Measurements from ENCODE around the gene CTDSP2. TPM values are rescaled to one million over a fixed set of nuclear protein-coding genes. Genes with fewer than 3 reads are reported as not detected.
A peak's percentile ranks its signal among the peaks of the same experiment; 100 is the strongest.

The CTDSP2 gene
- total RNA-seq, 2 donors from 2014 or later = 99.2 to 159 TPM

DNA sequence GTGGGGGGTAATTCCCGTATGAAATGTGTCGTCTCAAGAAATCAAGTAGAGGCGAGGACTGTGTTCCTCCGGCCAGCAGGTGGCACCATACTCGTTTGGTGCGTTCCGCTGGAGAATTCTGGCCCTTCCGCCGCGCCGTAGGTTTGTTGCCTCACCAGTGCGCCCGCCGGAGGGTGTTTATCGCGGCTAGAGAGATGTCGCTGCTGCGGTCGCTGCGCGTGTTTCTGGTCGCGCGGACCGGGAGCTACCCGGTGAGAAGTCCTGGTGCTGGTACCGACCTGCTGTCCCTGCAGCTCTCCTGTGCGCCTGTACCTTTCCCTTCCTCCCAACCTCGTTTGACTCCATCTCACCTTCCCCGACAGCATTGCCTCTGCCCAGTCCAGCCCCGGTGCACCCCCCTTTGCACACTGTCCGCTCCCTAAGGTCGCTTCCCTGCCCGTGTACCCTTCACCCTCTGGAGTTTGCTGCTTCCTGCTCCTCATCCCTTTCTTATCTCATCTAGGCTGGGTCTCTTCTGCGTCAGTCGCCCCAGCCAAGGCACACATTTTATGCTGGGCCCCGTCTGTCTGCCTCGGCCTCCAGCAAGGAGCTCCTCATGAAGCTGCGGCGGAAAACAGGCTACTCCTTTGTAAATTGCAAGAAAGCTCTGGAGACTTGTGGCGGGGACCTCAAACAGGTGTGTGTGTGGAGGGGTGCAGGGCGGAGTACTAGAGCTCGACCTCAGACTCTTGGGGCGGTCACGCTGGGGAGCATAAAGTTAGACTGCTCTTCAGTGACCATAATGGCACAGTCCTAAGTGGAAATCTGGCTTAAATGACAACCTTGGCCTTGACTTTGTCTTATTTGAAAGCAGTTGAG, 63.7 kb downstream of the CTDSP2 start, which contains the start of gene TSFM:
TSS of gene TSFM (plus strand) at position 180 of the 858 bp plus-strand sequence. CDS start at position 195, 15 bp downstream.
- Histone ChIP-seq H3K36me3 (peaks cover 0 to 4% of the 10 kb centered on the region in 2 donors), H3K9me3 (no peaks in the 10 kb centered on the region), H3K27ac (peak within 1 kb of the TSS; percentile 28 to 71), H3K27me3 (replicated peaks; ENCODE audit: insufficient read depth) (no peaks in the 10 kb centered on the region), H3K4me3 (peak within 1 kb of the TSS; percentile 58 to 93), H3K4me1 (replicated peaks) (no peaks in the 10 kb centered on the region)
- TF ChIP-seq POLR2A (IDR thresholded peaks at IDR 0.05) = no peak
- peak; percentile 95 to 98 (median 96) for TF ChIP-seq CTCF (IDR thresholded peaks at IDR 0.05)
- peak; percentile 97 for TF ChIP-seq POLR2AphosphoS5 (IDR thresholded peaks at IDR 0.05)
- 1% methylated on average over 45 of the region's 45 CpGs for WGBS
- peak; percentile 94 for DNase-seq (ENCODE audit: low spot score)
- intact Hi-C loops (cut with DNase I) = loop anchor here (5.0 kb wide), 2 partner anchors 44 to 114 kb away; no protein-coding TSS in a partner anchor

GRCh38 chr12:57782243-57782607, 64.3 kb downstream of the CTDSP2 start:
- intact Hi-C loops (cut with DNase I) = loop anchor here (5.0 kb wide), 2 partner anchors 45 to 115 kb away; no protein-coding TSS in a partner anchor
- TF ChIP-seq POLR2A (IDR thresholded peaks at IDR 0.05) (no peak), POLR2AphosphoS5 (IDR thresholded peaks at IDR 0.05) (no peak), CTCF (IDR thresholded peaks at IDR 0.05) (no peak)
- H3K36me3 ChIP-seq = peaks cover 0 to 2% of the 10 kb centered on the region in 2 donors

GRCh38 chr12:57781801-57782200, 64.7 kb downstream of the CTDSP2 start:
- H3K27ac ChIP-seq = no peak overlapping the region
- no peaks in the 10 kb centered on the region for H3K4me1 ChIP-seq (replicated peaks)
- no peak overlapping the region for H3K4me3 ChIP-seq
- TF ChIP-seq CTCF (IDR thresholded peaks at IDR 0.05) (no peak), POLR2AphosphoS5 (IDR thresholded peaks at IDR 0.05) (no peak), POLR2A (IDR thresholded peaks at IDR 0.05) (no peak)
- H3K9me3 ChIP-seq = no peaks in the 10 kb centered on the region
- intact Hi-C loops (cut with DNase I) = loop anchor here (5.0 kb wide), 2 partner anchors 46 to 116 kb away; no protein-coding TSS in a partner anchor
- no peaks in the 10 kb centered on the region for H3K27me3 ChIP-seq (replicated peaks; ENCODE audit: insufficient read depth)
- WGBS = 70% methylated on average over 2 of the region's 2 CpGs
- no peaks in the 10 kb centered on the region for H3K36me3 ChIP-seq
- DNase-seq (ENCODE audit: low spot score) = no peak

More at GRCh38 chr12:57782243-57782607, 64.3 kb downstream of the CTDSP2 start:
- WGBS = 22% methylated on average over 4 of the region's 4 CpGs
- no peak for DNase-seq (ENCODE audit: low spot score)
- Histone ChIP-seq H3K4me3 (peak overlapping the region in 1 of 2 donors; percentile 93), H3K9me3 (no peaks in the 10 kb centered on the region), H3K27ac (no peak overlapping the region), H3K27me3 (replicated peaks; ENCODE audit: insufficient read depth) (no peaks in the 10 kb centered on the region), H3K4me1 (replicated peaks) (no peaks in the 10 kb centered on the region)

GRCh38 chr12:57781244-57781643, 65.3 kb downstream of the CTDSP2 start:
- H3K36me3 ChIP-seq = no peaks in the 10 kb centered on the region
- H3K4me3 ChIP-seq = no peak overlapping the region
- H3K27ac ChIP-seq = no peak overlapping the region
- DNase-seq (ENCODE audit: low spot score) = no peak
- H3K4me1 ChIP-seq (replicated peaks) = no peaks in the 10 kb centered on the region
- H3K9me3 ChIP-seq = no peaks in the 10 kb centered on the region
- intact Hi-C loops (cut with DNase I) = loop anchor here (5.0 kb wide), 2 partner anchors 46 to 116 kb away; no protein-coding TSS in a partner anchor
- no peaks in the 10 kb centered on the region for H3K27me3 ChIP-seq (replicated peaks; ENCODE audit: insufficient read depth)
- 94% methylated on average over 3 of the region's 3 CpGs for WGBS
- TF ChIP-seq POLR2A (IDR thresholded peaks at IDR 0.05) = no peak

DNA sequence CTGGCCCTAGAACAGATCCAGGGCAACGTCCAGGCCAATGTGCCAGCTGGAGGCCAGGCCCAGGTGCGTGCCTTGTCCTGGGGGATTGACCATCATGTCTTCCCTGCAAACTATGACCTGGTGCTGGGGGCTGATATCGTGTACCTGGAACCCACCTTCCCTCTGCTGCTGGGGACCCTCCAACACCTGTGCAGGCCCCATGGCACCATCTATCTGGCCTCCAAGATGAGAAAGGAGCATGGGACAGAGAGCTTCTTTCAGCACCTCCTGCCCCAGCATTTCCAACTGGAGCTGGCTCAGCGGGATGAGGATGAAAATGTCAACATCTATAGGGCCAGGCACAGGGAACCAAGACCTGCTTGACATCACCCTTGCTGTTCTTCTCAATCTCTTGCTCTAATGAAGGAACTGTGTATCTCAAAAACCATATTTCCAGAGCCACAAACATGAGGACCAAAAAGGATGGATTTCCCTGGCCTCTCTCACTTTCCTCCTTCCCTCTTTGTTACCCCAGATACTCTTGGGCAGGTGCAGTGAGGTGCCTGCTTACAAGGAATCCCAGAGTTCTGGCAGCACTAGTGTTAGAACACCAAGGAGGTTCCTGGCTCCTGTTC, 66.1 kb downstream of the CTDSP2 start:
- no peak overlapping the region for H3K4me3 ChIP-seq
- H3K9me3 ChIP-seq = no peaks in the 10 kb centered on the region
- intact Hi-C loops (cut with DNase I) = loop anchor here (5.0 kb wide), 2 partner anchors 47 to 117 kb away; no protein-coding TSS in a partner anchor
- DNase-seq (ENCODE audit: low spot score) = no peak
- no peaks in the 10 kb centered on the region for H3K4me1 ChIP-seq (replicated peaks)
- H3K27me3 ChIP-seq (replicated peaks; ENCODE audit: insufficient read depth) = no peaks in the 10 kb centered on the region
- 78% methylated on average over 4 of the region's 4 CpGs for WGBS
- no peak for TF ChIP-seq CTCF (IDR thresholded peaks at IDR 0.05)
- TF ChIP-seq POLR2A (IDR thresholded peaks at IDR 0.05) = no peak
- no peak for TF ChIP-seq POLR2AphosphoS5 (IDR thresholded peaks at IDR 0.05)
- no peak overlapping the region for H3K27ac ChIP-seq
- no peaks in the 10 kb centered on the region for H3K36me3 ChIP-seq
